HG03378 (cell line): Measurements from ENCODE around the gene TRPC4AP.
"Not testable (repeated sequence)": the region's sequence is repeated elsewhere in the genome, so short reads cannot be mapped to it uniquely, and the experiment has no call there.

Experiments used
- ATAC-seq: cut with Tn5 transposase; IDR thresholded peaks from one replicate; pipeline ENCODE4 v1.9.1; 2021; ENCODE audit warnings: mild to moderate bottlenecking, moderate library complexity; ENCODE audit not compliant: unreplicated experiment

The TRPC4AP gene

DNA sequence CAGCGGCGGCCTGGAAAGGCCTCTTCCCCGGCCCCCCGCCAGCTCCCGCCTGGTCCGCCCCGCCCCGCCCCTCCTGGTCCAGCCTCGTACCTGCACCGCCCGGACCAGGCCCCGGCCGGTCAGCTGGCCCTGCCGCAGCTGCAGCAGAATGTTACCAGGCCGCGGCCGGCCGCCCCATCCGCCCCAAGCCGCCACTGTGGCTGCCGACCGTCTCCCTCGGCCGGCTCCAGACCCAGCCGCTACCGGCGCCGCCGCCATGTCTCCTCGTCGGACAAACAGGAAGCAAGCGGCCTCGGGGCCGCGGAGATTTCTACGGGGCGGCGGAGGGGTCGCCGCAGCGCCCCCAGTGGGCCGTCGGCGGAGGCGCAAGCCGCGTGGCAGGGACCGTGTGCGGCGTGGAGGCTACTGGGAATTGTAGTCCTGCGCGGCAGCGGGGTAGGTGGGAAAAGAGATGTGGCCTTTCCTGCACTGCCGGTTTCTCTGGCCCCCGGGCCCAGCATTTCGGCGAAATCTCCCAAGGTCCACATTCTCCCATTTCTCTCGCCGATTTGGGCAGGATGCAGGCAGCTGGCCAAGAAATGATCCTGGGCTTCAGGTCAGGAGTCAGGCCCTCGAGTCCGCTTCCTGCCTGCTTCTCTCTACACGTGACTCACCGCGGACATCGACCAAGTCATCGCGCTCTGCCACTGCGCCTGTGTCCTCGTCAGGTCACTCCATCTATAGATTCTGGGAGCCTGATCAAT, at the start of gene TRPC4AP:
TRPC4AP (minus strand) TSS at position 284 of the 743 bp plus-strand sequence; CDS start at position 258, 26 bp downstream.
- ATAC-seq, result peak; percentile 79

DNA sequence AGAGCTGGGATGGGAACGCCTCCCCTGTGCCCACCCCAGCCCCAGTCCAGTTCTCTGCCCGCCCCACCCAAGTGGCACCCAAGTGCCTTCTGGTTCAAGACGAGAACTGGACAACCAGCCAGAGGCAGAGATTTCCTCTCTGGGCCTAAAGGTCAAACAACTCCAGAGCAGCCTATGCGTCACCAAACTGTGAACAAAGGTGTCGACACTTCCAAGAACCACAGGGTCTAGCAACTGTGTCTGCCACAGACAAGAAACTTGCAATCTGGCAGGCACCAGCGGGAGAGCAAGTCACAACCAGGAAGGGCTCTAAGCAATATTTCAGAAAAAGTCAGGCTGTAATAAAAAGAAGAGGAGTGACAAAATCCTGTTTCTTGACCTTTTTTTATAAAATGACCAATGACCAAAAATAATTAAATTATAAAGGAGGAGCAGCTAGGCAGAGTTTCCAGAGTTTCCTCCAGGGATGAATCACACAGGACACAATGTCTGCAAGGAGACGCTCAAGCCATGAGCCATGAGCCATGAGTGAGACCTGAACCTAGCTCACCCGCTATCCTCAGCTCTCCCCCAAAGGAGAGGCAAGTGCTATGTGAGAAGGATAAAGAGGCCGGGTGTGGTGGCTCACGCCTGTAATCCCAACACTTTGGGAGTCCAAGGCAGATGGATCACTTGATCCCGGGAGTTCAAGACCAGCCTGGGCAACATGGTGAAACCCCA, 43.4 kb upstream of the TRPC4AP start:
- ATAC-seq, result no peak

DNA sequence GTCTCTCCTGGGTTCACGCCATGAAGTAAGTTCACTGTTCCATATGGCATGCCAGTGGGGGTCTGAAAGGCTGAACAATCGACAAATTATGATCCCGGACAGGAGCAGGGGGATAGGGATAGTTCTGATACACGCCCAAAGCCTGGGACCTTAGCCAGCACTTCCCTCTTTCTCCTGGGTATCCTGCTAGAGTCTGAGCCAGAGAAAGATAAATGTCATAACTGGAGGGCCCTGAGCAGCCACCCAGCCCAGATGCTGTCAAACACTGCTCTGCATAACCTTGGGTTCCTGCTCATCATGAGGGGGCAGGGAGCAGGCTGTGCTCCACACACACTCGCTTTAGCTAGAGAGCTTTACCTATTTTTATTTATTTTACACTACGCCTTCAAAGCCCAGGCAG, 42.3 kb upstream of the TRPC4AP start:
- no peak for ATAC-seq

GRCh38 chr20:35134472-35134871, 41.9 kb upstream of the TRPC4AP start:
- no peak for ATAC-seq

GRCh38 chr20:35133735-35134134, 41.1 kb upstream of the TRPC4AP start:
- no peak for ATAC-seq

- no peak for ATAC-seq
These were observed 40.4 kb upstream of the TRPC4AP start for GRCh38 chr20:35133031-35133430.

GRCh38 chr20:35131934-35132333, 39.3 kb upstream of the TRPC4AP start:
- no peak for ATAC-seq

- no peak for ATAC-seq
These were observed 37.1 kb upstream of the TRPC4AP start for GRCh38 chr20:35129647-35130069.

- no peak for ATAC-seq
These were observed 33.1 kb upstream of the TRPC4AP start for GRCh38 chr20:35125753-35126152.

GRCh38 chr20:35122756-35123405, 30.3 kb upstream of the TRPC4AP start:
- ATAC-seq, result no peak

GRCh38 chr20:35121186-35121585, 28.6 kb upstream of the TRPC4AP start:
- no peak for ATAC-seq

DNA sequence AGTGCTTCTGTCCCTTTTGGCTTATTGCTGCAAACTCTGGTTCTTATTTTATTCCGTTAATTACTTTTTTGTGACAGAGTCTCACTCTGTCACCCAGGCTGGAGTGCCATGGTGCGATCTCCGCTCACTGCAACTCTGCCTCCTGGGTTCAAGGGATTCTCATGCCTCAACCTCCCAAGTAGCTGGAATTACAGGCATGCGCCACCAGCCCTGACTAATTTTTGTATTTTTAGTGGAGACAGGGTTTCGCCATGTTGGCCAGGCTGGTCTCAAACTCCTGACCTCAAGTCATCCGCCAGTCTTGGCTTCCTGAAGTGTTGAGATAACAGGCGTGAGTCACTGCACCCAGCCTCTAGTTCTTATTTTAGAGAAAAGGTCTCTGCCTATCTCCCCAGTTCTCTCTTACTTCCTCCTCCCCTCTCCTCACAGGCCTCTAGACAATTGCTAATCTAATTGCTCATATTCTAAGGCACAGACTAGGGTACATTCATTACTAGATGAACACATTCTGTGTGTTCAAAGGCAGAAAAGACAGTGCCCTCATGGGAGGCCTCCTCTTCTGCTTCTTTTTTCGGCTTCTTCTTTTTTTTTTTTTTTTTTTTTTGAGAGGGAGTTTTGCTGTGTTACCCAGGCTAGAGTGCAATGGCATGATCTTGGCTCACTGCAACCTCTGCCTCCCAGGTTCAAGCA, 27.6 kb upstream of the TRPC4AP start:
- ATAC-seq, result no peak

DNA sequence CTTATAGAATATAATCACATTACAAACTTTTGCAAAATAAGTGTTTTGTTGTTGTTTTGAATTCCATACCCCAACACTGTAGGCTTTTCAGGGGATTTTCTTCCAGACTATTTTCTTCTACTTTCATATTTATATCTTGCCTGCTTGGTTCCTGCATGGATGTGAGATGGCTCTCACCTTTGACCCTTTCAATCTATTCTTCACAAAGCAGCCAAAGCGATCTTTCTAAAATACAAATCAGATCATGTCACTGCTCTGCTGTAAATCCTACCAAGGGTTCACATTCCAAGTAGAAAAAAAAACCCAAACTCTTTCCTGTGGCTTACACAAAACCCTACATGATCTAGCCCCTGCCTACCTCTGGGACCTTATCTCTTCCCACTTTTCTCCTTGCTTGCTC, 25.0 kb upstream of the TRPC4AP start:
- ATAC-seq, result no peak

DNA sequence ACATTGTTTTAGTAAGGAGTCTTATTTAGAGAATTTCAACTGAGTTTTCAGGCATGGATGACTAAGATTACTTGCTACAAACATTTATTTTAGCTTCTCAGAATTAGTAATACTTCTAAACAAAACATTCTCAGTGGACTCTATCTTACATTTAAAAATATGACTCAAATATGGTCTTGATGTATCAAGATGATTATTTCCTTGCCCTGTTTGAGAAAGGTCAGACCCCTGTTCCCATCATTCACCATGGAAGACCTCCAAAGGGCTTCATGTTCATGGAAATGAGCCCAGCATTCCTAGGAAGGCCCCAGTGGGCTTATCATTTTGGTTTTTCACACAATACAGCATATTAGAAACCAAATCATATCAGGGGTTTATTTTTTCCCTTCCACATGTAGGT, 24.6 kb upstream of the TRPC4AP start:
- ATAC-seq, result no peak

DNA sequence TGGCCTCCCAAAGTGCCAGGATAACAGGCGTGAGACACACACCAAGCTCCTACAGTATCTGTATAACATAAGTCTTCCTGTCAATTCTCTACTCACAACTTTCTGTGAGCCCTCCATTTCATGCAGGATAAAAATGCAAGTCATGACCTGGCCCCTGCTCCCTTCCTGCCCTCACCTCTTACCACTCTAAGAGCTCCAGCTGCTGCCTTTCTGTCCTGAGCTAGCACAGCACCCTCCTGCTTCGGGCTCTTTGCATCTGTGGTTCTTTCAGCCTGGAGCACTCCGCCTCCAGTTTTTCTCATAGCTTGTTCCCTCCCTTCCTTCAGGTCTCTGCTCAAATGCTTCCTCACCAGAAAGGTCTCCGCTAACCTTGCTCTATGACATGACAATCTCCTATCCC, 23.7 kb upstream of the TRPC4AP start:
- ATAC-seq, result no peak

GRCh38 chr20:35115606-35116005, 23.0 kb upstream of the TRPC4AP start:
- ATAC-seq, result no peak

DNA sequence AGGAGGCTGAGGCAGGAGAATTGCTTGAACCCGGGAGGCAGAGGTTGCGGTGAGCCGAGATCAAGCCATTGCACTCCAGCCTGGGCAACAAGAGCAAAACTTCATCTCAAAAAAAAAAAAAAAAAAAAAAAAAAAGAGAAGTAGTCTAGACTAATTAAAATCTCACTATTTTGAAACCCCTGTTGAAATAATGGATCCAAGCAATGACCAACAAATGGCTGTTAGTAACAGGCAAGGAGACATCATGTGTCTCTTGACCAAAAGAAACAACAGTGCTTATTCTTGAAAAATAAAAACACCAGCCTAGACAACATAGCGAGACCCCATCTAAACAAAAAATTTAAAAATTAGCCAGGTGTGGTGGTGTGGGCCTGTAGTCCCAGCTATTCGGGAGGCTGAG, 19.7 kb upstream of the TRPC4AP start:
- not testable (repeated sequence) for ATAC-seq

DNA sequence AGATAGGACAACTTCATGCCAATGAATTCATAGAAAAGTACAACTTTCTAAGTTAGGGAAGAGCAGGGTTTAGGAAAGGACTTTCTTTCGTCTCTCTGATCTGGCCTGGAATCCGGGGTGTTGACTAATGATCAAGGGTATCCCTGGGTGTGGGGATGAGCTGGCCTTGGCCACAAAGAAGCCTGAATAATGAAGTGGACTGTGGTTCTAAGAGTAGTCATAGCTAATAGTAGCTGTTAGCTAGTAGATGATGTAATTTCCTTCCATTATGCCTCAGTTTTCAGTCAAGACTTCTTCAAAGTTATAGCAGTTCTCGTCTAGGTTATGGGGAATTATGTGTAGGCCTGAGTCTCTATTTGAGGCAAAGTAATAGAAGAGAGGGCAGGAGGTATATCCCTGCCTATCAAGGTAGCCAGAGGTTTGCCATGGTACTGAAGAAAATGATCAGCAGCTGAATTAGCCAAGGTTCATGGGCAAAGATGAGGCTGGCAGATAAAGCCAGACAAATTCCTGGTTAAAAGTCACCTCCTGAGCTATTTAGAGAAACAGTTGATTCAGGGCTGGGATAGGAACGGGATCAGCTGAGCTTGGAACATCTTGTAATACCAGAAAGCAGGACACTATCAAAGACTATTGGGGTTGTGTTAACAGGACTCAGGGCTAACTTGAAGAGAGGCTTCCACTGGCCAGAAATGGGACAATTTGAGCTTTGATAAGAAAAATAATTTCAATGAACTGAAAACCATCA, 18.7 kb upstream of the TRPC4AP start:
- no peak for ATAC-seq

DNA sequence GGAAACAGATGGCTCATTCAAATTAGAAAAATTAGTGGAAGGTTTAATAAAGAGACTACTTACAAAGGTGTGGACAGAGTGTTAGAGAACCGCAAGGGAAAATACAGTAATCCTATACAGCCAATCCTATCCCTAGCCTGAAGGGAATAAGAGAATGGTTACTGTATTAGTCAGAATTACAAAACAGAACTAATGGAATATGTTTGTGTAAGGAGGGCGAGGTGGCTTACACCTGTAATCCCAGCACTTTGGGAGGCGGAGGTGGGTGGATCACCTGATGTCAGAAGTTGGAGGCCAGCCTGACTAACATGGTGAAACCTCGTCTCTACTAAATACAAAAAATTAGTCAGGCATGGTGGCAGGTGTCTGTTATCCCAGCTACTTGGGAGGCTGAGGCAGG, 16.3 kb upstream of the TRPC4AP start:
- ATAC-seq, result no peak

DNA sequence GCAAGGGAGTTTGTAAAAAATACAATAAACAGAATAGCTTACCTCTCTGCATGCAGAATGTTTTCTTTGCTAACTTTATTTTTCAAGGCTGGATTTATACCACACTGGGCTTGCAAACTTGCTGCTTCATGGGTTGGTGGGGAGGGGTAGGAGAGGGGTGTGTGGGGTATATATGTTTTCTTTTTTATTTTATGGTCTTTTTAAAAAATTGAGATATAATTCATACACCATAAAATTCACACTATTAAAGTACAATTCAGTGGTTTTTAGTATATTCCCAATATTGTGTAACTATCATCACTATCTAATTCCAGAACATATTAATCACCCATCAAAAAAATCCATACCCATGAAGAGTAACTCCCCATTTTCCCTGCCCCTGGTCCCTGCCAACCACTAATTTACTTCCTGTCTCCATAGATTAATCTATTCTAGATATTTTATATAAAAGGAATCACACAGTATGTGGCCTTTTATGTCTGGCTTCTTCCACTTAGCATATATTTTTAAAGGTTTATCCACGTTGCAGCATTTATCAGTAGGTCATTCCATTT, 14.3 kb upstream of the TRPC4AP start:
- ATAC-seq, result no peak
